WTC11 (cell line): Measurements from ENCODE around the gene SSC5D. TPM values are rescaled to one million over a fixed set of nuclear protein-coding genes. Genes with fewer than 3 reads are reported as not detected.

Experiments
- ATF1 ChIP-seq: sonication (generic); formaldehyde crosslinking; IDR thresholded peaks from 2 replicates; pipeline ENCODE4 v1.8.1; 2023; ENCODE audit warnings: mild to moderate bottlenecking, moderate library complexity, missing genetic modification reagents
- CDX4 ChIP-seq: fragments of 250-450 bp; sonication (Bioruptor Pico); IDR thresholded peaks from 2 replicates; pipeline ENCODE4 v1.9.0; 2021; ENCODE audit warnings: moderate library complexity, mild to moderate bottlenecking, inconsistent platforms, borderline replicate concordance
- E2F1 ChIP-seq: sonication (generic); formaldehyde crosslinking; IDR thresholded peaks from 2 replicates; pipeline ENCODE4 v1.8.0; 2022; ENCODE audit warnings: mild to moderate bottlenecking, missing genetic modification reagents
- E2F4 ChIP-seq: sonication (generic); formaldehyde crosslinking; IDR thresholded peaks from 2 replicates; pipeline ENCODE4 v1.8.1; 2022; ENCODE audit warnings: low read depth, mild to moderate bottlenecking, moderate library complexity, missing genetic modification reagents, borderline replicate concordance
- E2F5 ChIP-seq: sonication (generic); formaldehyde crosslinking; IDR thresholded peaks from 2 replicates; pipeline ENCODE4 v1.8.1; 2022; ENCODE audit warnings: mild to moderate bottlenecking, moderate library complexity, missing genetic modification reagents
- ELF4 ChIP-seq: sonication (generic); formaldehyde crosslinking; IDR thresholded peaks from 2 replicates; pipeline ENCODE4 v1.8.1; 2022; ENCODE audit warnings: low read depth, mild to moderate bottlenecking, moderate library complexity, missing genetic modification reagents
- EMX1 ChIP-seq: fragments of 250-450 bp; sonication (Bioruptor Pico); IDR thresholded peaks from 2 replicates; pipeline ENCODE4 v1.8.0; 2021; ENCODE audit warnings: mild to moderate bottlenecking
- ESRRA ChIP-seq: sonication (generic); formaldehyde crosslinking; IDR thresholded peaks from 2 replicates; pipeline ENCODE4 v1.8.1; 2022; ENCODE audit warnings: mild to moderate bottlenecking, missing genetic modification reagents, borderline replicate concordance
- ETV6 ChIP-seq: sonication (generic); formaldehyde crosslinking; IDR thresholded peaks from 2 replicates; pipeline ENCODE4 v1.8.1; 2022; ENCODE audit warnings: mild to moderate bottlenecking, missing genetic modification reagents
- IRF1 ChIP-seq: sonication (generic); formaldehyde crosslinking; IDR thresholded peaks from 2 replicates; pipeline ENCODE4 v1.8.0; 2023; ENCODE audit warnings: missing genetic modification reagents
- IRF2 ChIP-seq: sonication (generic); formaldehyde crosslinking; IDR thresholded peaks from 2 replicates; pipeline ENCODE4 v1.8.0; 2022; ENCODE audit warnings: low read depth, missing genetic modification reagents, borderline replicate concordance
- JAZF1 ChIP-seq: fragments of 250-450 bp; sonication (Bioruptor Pico); IDR thresholded peaks from 2 replicates; pipeline ENCODE4 v1.9.0; 2021; ENCODE audit warnings: moderate library complexity, mild to moderate bottlenecking, inconsistent platforms
- MYBL2 ChIP-seq: sonication (generic); formaldehyde crosslinking; IDR thresholded peaks from 2 replicates; pipeline ENCODE4 v1.8.1; 2023; ENCODE audit warnings: mild to moderate bottlenecking, moderate library complexity, missing genetic modification reagents
- NFYB ChIP-seq: sonication (generic); formaldehyde crosslinking; conservative IDR thresholded peaks from 2 replicates; pipeline ENCODE4 v1.8.0; 2022; ENCODE audit warnings: low read depth, missing genetic modification reagents
- NR3C1 ChIP-seq: sonication (generic); formaldehyde crosslinking; conservative IDR thresholded peaks from 2 replicates; pipeline ENCODE4 v1.8.1; 2023; ENCODE audit warnings: low read depth, mild to moderate bottlenecking, missing genetic modification reagents
- OVOL2 ChIP-seq: fragments of 250-450 bp; sonication (Bioruptor Pico); IDR thresholded peaks from 2 replicates; pipeline ENCODE4 v1.9.0; 2021; ENCODE audit warnings: mild to moderate bottlenecking, borderline replicate concordance
- RELA ChIP-seq: sonication (generic); formaldehyde crosslinking; IDR thresholded peaks from 2 replicates; pipeline ENCODE4 v1.8.1; 2022; ENCODE audit warnings: missing genetic modification reagents, mild to moderate bottlenecking, borderline replicate concordance
- RORB ChIP-seq: fragments of 250-450 bp; sonication (Bioruptor Pico); IDR thresholded peaks from 2 replicates; pipeline ENCODE4 v1.9.0; 2021; ENCODE audit warnings: mild to moderate bottlenecking
- SMAD3 ChIP-seq: sonication (generic); formaldehyde crosslinking; IDR thresholded peaks from 2 replicates; pipeline ENCODE4 v1.8.0; 2022; ENCODE audit warnings: missing genetic modification reagents, mild to moderate bottlenecking, borderline replicate concordance
- SP1 ChIP-seq: sonication (generic); formaldehyde crosslinking; conservative IDR thresholded peaks from 2 replicates; pipeline ENCODE4 v1.8.1; 2022; ENCODE audit warnings: missing genetic modification reagents
- TCF7 ChIP-seq: sonication (generic); formaldehyde crosslinking; IDR thresholded peaks from 2 replicates; pipeline ENCODE4 v1.8.0; 2022; ENCODE audit warnings: mild to moderate bottlenecking, low read depth, missing genetic modification reagents, moderate library complexity
- TEAD4 ChIP-seq: sonication (generic); formaldehyde crosslinking; IDR thresholded peaks from 2 replicates; pipeline ENCODE4 v1.8.0; 2022; ENCODE audit warnings: mild to moderate bottlenecking, missing genetic modification reagents
- ZNF138 ChIP-seq: sonication (generic); formaldehyde crosslinking; conservative IDR thresholded peaks from 2 replicates; pipeline ENCODE4 v1.8.1; 2022; ENCODE audit warnings: mild to moderate bottlenecking, moderate library complexity, missing genetic modification reagents
- ZNF219 ChIP-seq: sonication (generic); formaldehyde crosslinking; IDR thresholded peaks from 2 replicates; pipeline ENCODE4 v1.8.0; 2023; ENCODE audit warnings: missing genetic modification reagents, mild to moderate bottlenecking, borderline replicate concordance
- ZNF232 ChIP-seq: sonication (generic); formaldehyde crosslinking; IDR thresholded peaks from 2 replicates; pipeline ENCODE4 v1.8.0; 2022; ENCODE audit warnings: mild to moderate bottlenecking, missing genetic modification reagents
- ZNF396 ChIP-seq: fragments of 250-450 bp; sonication (Bioruptor Pico); IDR thresholded peaks from 2 replicates; pipeline ENCODE4 v1.8.0; 2021; ENCODE audit warnings: mild to moderate bottlenecking, moderate library complexity, borderline replicate concordance
- total RNA-seq: library from RNA; stranded (reverse); gene quantifications from 3 replicates; pipeline ENCODE4 v1.2.3, GENCODE V29; 2021
- TF ChIP-seq, protein P1 (sequence below): sonication (generic); formaldehyde crosslinking; IDR thresholded peaks from 2 replicates; pipeline ENCODE4 v1.8.1; 2022; ENCODE audit warnings: missing genetic modification reagents, borderline replicate concordance
- TF ChIP-seq, protein P2 (sequence below): sonication (generic); formaldehyde crosslinking; conservative IDR thresholded peaks from 2 replicates; pipeline ENCODE4 v1.8.1; 2023; ENCODE audit warnings: mild to moderate bottlenecking, low read depth, missing genetic modification reagents, moderate library complexity
- TF ChIP-seq, protein P3 (sequence below): sonication (generic); formaldehyde crosslinking; IDR thresholded peaks from 2 replicates; pipeline ENCODE4 v1.8.0; 2022; ENCODE audit warnings: mild to moderate bottlenecking, missing genetic modification reagents

Gene SSC5D
- total RNA-seq, 1 experiment from 2014 or later = 2.9 TPM

- no peak for TF ChIP-seq JAZF1 (CRISPR knock-in tag)
- TF ChIP-seq ZNF232 (CRISPR knock-in tag) = no peak
- TF ChIP-seq, protein P1, sequence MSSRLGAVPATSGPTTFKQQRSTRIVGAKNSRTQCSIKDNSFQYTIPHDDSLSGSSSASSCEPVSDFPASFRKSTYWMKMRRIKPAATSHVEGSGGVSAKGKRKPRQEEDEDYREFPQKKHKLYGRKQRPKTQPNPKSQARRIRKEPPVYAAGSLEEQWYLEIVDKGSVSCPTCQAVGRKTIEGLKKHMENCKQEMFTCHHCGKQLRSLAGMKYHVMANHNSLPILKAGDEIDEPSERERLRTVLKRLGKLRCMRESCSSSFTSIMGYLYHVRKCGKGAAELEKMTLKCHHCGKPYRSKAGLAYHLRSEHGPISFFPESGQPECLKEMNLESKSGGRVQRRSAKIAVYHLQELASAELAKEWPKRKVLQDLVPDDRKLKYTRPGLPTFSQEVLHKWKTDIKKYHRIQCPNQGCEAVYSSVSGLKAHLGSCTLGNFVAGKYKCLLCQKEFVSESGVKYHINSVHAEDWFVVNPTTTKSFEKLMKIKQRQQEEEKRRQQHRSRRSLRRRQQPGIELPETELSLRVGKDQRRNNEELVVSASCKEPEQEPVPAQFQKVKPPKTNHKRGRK (CRISPR knock-in tag) = no peak
- TF ChIP-seq SP1 (CRISPR knock-in tag) = peak; percentile 95
- no peak for TF ChIP-seq RORB (CRISPR knock-in tag)
- no peak for TF ChIP-seq CDX4 (CRISPR knock-in tag)
- TF ChIP-seq ATF1 (CRISPR knock-in tag) = no peak
- peak; percentile 96 for TF ChIP-seq NFYB (CRISPR knock-in tag)
- peak; percentile 86 for TF ChIP-seq ETV6 (CRISPR knock-in tag)
- TF ChIP-seq NR3C1 (CRISPR knock-in tag) = no peak
- no peak for TF ChIP-seq ZNF396 (CRISPR knock-in tag)
- TF ChIP-seq ESRRA (CRISPR knock-in tag) = no peak
- TF ChIP-seq ELF4 (CRISPR knock-in tag) = no peak
- TF ChIP-seq SMAD3 (CRISPR knock-in tag) = 0 out of 2 replicates have a peak, but pooled peaks have one; percentile 43
- TF ChIP-seq ZNF219 (CRISPR knock-in tag) = peak; percentile 74
- peak; percentile 91 for TF ChIP-seq E2F1 (CRISPR knock-in tag)
- TF ChIP-seq E2F5 = no peak
- peak; percentile 87 for TF ChIP-seq TEAD4
- TF ChIP-seq E2F4 = no peak; the same call in 1 of the 2 replicates
- TF ChIP-seq IRF2 (CRISPR knock-in tag) = no peak
- TF ChIP-seq OVOL2 (CRISPR knock-in tag) = no peak
- no peak for TF ChIP-seq ZNF138 (CRISPR knock-in tag)
- TF ChIP-seq MYBL2 = peak; percentile 54; the same call in 1 of the 2 replicates
- TF ChIP-seq EMX1 (CRISPR knock-in tag) = no peak
- TF ChIP-seq, protein P2, sequence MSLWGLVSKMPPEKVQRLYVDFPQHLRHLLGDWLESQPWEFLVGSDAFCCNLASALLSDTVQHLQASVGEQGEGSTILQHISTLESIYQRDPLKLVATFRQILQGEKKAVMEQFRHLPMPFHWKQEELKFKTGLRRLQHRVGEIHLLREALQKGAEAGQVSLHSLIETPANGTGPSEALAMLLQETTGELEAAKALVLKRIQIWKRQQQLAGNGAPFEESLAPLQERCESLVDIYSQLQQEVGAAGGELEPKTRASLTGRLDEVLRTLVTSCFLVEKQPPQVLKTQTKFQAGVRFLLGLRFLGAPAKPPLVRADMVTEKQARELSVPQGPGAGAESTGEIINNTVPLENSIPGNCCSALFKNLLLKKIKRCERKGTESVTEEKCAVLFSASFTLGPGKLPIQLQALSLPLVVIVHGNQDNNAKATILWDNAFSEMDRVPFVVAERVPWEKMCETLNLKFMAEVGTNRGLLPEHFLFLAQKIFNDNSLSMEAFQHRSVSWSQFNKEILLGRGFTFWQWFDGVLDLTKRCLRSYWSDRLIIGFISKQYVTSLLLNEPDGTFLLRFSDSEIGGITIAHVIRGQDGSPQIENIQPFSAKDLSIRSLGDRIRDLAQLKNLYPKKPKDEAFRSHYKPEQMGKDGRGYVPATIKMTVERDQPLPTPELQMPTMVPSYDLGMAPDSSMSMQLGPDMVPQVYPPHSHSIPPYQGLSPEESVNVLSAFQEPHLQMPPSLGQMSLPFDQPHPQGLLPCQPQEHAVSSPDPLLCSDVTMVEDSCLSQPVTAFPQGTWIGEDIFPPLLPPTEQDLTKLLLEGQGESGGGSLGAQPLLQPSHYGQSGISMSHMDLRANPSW (CRISPR knock-in tag) = no peak
- TF ChIP-seq, protein P3, sequence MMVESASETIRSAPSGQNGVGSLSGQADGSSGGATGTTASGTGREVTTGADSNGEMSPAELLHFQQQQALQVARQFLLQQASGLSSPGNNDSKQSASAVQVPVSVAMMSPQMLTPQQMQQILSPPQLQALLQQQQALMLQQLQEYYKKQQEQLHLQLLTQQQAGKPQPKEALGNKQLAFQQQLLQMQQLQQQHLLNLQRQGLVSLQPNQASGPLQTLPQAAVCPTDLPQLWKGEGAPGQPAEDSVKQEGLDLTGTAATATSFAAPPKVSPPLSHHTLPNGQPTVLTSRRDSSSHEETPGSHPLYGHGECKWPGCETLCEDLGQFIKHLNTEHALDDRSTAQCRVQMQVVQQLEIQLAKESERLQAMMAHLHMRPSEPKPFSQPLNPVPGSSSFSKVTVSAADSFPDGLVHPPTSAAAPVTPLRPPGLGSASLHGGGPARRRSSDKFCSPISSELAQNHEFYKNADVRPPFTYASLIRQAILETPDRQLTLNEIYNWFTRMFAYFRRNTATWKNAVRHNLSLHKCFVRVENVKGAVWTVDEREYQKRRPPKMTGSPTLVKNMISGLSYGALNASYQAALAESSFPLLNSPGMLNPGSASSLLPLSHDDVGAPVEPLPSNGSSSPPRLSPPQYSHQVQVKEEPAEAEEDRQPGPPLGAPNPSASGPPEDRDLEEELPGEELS (CRISPR knock-in tag) = peak; percentile 40; the same call in 1 of the 2 replicates
- no peak for TF ChIP-seq TCF7 (CRISPR knock-in tag)
- TF ChIP-seq IRF1 (CRISPR knock-in tag) = peak; percentile 91
- peak; percentile 80; the same call in 1 of the 2 replicates for TF ChIP-seq RELA (CRISPR knock-in tag)
Observed at GRCh38 chr19:55476100-55476775, 12.0 kb upstream of the SSC5D start, which contains the start of gene ZNF628 (continued).
